MCF 10A (cell line): ENCODE data around the gene SETBP1. TPM values are rescaled to one million over a fixed set of nuclear protein-coding genes. Genes with fewer than 3 reads are reported as not detected.

ENCODE experiments used
- BruUV-seq: library from RNA; stranded (reverse); fragments of 400-500 nt; replicated peaks from 2 replicates; lab custom pipeline; 2021; lab: Mats Ljungman, UMichigan
- CTCF ChIA-PET: fragments of 300-600 bp; sonication (Branson Sonifier 250); formaldehyde crosslinking; extraction: SDS; loops from one replicate; lab custom pipeline; 2021; ENCODE audit warnings: antibody characterized with exemption, inconsistent platforms; lab: Yijun Ruan, JAX
- POLR2A ChIA-PET: fragments of 300-600, 350-650 bp; sonication (Branson Sonifier 250); formaldehyde crosslinking; extraction: SDS; loops from one replicate; lab custom pipeline; 2020; ENCODE audit warnings: antibody characterized with exemption, inconsistent platforms; lab: Yijun Ruan, JAX
- DNase-seq: peaks from one replicate; pipeline ENCODE4 v3.0.0-alpha.2; 2018; ENCODE audit not compliant: unreplicated experiment
- H3K27ac Mint-ChIP-seq: one replicate; pipeline ENCODE4 v1.8.0; 2022; ENCODE audit warnings: mild to moderate bottlenecking, low read depth, mixed read lengths; ENCODE audit not compliant: unreplicated experiment
- H3K27me3 Mint-ChIP-seq: one replicate; pipeline ENCODE4 v1.8.0; 2022; ENCODE audit warnings: mixed read lengths; ENCODE audit not compliant: insufficient read depth, unreplicated experiment
- H3K36me3 Mint-ChIP-seq: one replicate; pipeline ENCODE4 v1.8.0; 2022; ENCODE audit warnings: mild to moderate bottlenecking, moderate library complexity, mixed read lengths; ENCODE audit not compliant: insufficient read depth, unreplicated experiment
- H3K4me1 Mint-ChIP-seq: one replicate; pipeline ENCODE4 v1.8.0; 2022; ENCODE audit warnings: mixed read lengths; ENCODE audit not compliant: insufficient read depth, unreplicated experiment
- H3K4me3 Mint-ChIP-seq: one replicate; pipeline ENCODE4 v1.8.0; 2022; ENCODE audit warnings: mild to moderate bottlenecking, moderate library complexity, mixed read lengths; ENCODE audit not compliant: unreplicated experiment
- H3K9me3 Mint-ChIP-seq: one replicate; pipeline ENCODE4 v1.8.0; 2022; ENCODE audit warnings: mixed read lengths; ENCODE audit not compliant: unreplicated experiment
- CTCF ChIP-seq: fragments of 200-600 bp; IDR thresholded peaks from one replicate; pipeline ENCODE4 v1.8.0; 2022; ENCODE audit warnings: antibody characterized with exemption, mild to moderate bottlenecking; ENCODE audit not compliant: unreplicated experiment
- intact Hi-C: fragments of 100-400 bp; cut with micrococcal nuclease; formaldehyde crosslinking; loops from 2 replicates; pipeline ENCODE4 v1.14.1; 2022
- total RNA-seq: library from RNA; stranded (reverse); gene quantifications from 2 replicates; pipeline ENCODE4 v1.2.3, GENCODE V29; 2022

SETBP1 gene
- total RNA-seq, 1 experiment from 2014 or later = 4.8 TPM

DNA sequence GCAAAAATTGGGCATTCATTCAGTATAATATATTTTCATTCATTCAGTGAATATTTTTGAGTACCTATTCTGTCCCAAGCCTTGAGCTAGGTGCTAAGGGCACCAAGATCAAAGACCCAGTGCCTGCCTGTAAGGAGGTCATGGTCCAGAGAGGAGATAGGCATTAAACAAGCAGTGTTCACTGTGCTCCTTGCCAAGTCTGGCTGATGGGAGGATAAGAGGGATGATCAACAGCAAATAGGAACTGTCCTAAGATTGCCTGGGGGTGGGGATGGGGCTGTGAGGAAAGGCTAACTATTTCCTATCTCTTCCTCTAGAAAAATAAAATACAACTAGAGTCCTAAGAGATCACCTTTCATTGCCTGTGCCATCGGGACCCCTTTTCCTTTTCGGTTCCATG is 60.4 kb downstream of the SETBP1 start:
- intact Hi-C loops = no loop called here
- CTCF ChIA-PET = no interaction called here
- Mint-ChIP-seq H3K4me3 (no peak overlapping the region), H3K27me3 (no peaks in the 10 kb centered on the region), H3K4me1 (peaks cover 22% of the 10 kb centered on the region), H3K36me3 (no peaks in the 10 kb centered on the region), H3K9me3 (no peaks in the 10 kb centered on the region), H3K27ac (no peak overlapping the region)
- BruUV-seq = no TSS peak
- no peak for DNase-seq
- POLR2A ChIA-PET = no interaction called here
- TF ChIP-seq CTCF = no peak

DNA sequence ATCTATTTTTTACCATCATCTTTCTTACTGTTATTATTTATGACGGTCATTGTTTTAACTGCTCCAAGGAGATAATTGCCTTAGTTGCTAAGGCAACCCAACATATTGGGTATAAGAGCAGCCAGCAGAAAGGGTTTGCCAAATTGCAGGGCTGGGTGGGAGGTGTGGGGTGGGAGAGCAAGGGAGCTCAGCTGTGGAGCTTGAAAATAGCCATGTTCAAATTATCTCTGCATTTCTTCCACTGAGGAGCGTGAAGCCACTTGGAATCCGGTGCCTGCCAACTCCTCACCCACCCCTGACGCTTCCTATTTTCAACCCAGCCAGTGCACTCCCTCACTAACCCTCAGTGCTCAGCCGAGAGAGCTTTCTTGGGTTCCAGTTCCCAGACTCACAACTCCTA is 60.8 kb downstream of the SETBP1 start:
- no peak overlapping the region for H3K4me3 Mint-ChIP-seq
- TF ChIP-seq CTCF = no peak
- ChIA-PET POLR2A (no interaction called here), CTCF (no interaction called here)
- H3K36me3 Mint-ChIP-seq = no peaks in the 10 kb centered on the region
- intact Hi-C loops = no loop called here
- no TSS peak for BruUV-seq
- peaks cover 22% of the 10 kb centered on the region for H3K4me1 Mint-ChIP-seq
- H3K27ac Mint-ChIP-seq = no peak overlapping the region
- H3K9me3 Mint-ChIP-seq = no peaks in the 10 kb centered on the region
- H3K27me3 Mint-ChIP-seq = no peaks in the 10 kb centered on the region
- DNase-seq = no peak

GRCh38 chr18:44742126-44742525 is 61.4 kb downstream of the SETBP1 start:
- ChIA-PET POLR2A (interaction anchor here (0.9 kb wide), 1 partner anchor 80 kb away, joined by 3 read pairs; no protein-coding TSS in a partner anchor), CTCF (interaction anchor here (0.6 to 1.1 kb wide), 2 partner anchors 81 to 93 kb away, joined by 3 read pairs; no protein-coding TSS in a partner anchor)
- H3K9me3 Mint-ChIP-seq = no peaks in the 10 kb centered on the region
- intact Hi-C loops = no loop called here
- peaks cover 22% of the 10 kb centered on the region for H3K4me1 Mint-ChIP-seq
- DNase-seq = no peak
- no peaks in the 10 kb centered on the region for H3K36me3 Mint-ChIP-seq
- H3K4me3 Mint-ChIP-seq = no peak overlapping the region
- H3K27ac Mint-ChIP-seq = no peak overlapping the region
- no TSS peak for BruUV-seq
- no peaks in the 10 kb centered on the region for H3K27me3 Mint-ChIP-seq
- TF ChIP-seq CTCF = no peak

GRCh38 chr18:44742718-44743311 is 62.1 kb downstream of the SETBP1 start:
- H3K27me3 Mint-ChIP-seq = no peaks in the 10 kb centered on the region
- CTCF ChIA-PET = interaction anchor here (0.6 to 1.1 kb wide), 4 partner anchors 80 to 464 kb away, joined by 3 read pairs; no protein-coding TSS in a partner anchor
- intact Hi-C loops = no loop called here
- no TSS peak for BruUV-seq
- no peak for TF ChIP-seq CTCF
- H3K4me1 Mint-ChIP-seq = peaks cover 22% of the 10 kb centered on the region
- no peak overlapping the region for H3K27ac Mint-ChIP-seq
- no peaks in the 10 kb centered on the region for H3K36me3 Mint-ChIP-seq
- no peaks in the 10 kb centered on the region for H3K9me3 Mint-ChIP-seq
- DNase-seq = no peak
- POLR2A ChIA-PET = interaction anchor here (0.6 to 0.9 kb wide), 2 partner anchors 79 to 339 kb away, joined by 3 read pairs; no protein-coding TSS in a partner anchor
- no peak overlapping the region for H3K4me3 Mint-ChIP-seq
